HepG2 (cell line): ENCODE data around the gene MT1G. TPM values are rescaled to one million over a fixed set of nuclear protein-coding genes. Genes with fewer than 3 reads are reported as not detected.

Source experiments
- CEBPB ChIP-seq: IDR thresholded peaks from 2 replicates; pipeline ENCODE4 v1.6.1; 2011; ENCODE audit warnings: low read depth, low read length, improper control_type of control experiment, borderline replicate concordance
- GATAD1 ChIP-seq: IDR thresholded peaks from 2 replicates; pipeline ENCODE4 v1.6.1; 2016; ENCODE audit warnings: missing genetic modification reagents, missing compliant biosample characterization
- HDAC1 ChIP-seq: sonication (generic); formaldehyde crosslinking; IDR thresholded peaks from 2 replicates; pipeline ENCODE4 v1.5.1; 2020; ENCODE audit warnings: mild to moderate bottlenecking, missing genetic modification reagents
- HMG20B ChIP-seq: conservative IDR thresholded peaks from 2 replicates; pipeline ENCODE4 v1.6.1; 2016; ENCODE audit warnings: missing genetic modification reagents, missing compliant biosample characterization
- KDM1A ChIP-seq: IDR thresholded peaks from 2 replicates; pipeline ENCODE4 v1.6.1; 2016; ENCODE audit warnings: missing compliant biosample characterization
- KMT2B ChIP-seq: IDR thresholded peaks from 2 replicates; pipeline ENCODE4 v1.6.1; 2016; ENCODE audit warnings: missing genetic modification reagents, missing compliant biosample characterization
- MIER2 ChIP-seq: IDR thresholded peaks from 2 replicates; pipeline ENCODE4 v1.6.1; 2016; ENCODE audit warnings: missing biosample characterization, missing genetic modification reagents
- NFE2L2 ChIP-seq: fragments of 150-350 bp; IDR thresholded peaks from 2 replicates; pipeline ENCODE4 v1.6.1; 2014; ENCODE audit warnings: low read length
- PHB2 ChIP-seq: fragments of 450-650 bp; IDR thresholded peaks from 2 replicates; pipeline ENCODE4 v1.6.1; 2018; ENCODE audit not compliant: partially characterized antibody
- SP140L ChIP-seq: sonication (generic); formaldehyde crosslinking; IDR thresholded peaks from 2 replicates; pipeline ENCODE4 v1.4.0; 2020; ENCODE audit warnings: missing genetic modification reagents, borderline replicate concordance
- TRIM24 ChIP-seq: sonication (generic); formaldehyde crosslinking; IDR thresholded peaks from 2 replicates; pipeline ENCODE4 v1.8.0; 2022; ENCODE audit warnings: mild to moderate bottlenecking, missing genetic modification reagents
- ZFP1 ChIP-seq: IDR thresholded peaks from 2 replicates; pipeline ENCODE4 v1.6.1; 2016
- ZIK1 ChIP-seq: sonication (generic); formaldehyde crosslinking; IDR thresholded peaks from 2 replicates; pipeline ENCODE4 v1.5.0; 2020; ENCODE audit warnings: mild to moderate bottlenecking, low read depth, missing genetic modification reagents, borderline replicate concordance
- ZNF292 ChIP-seq: sonication (generic); formaldehyde crosslinking; IDR thresholded peaks from 2 replicates; pipeline ENCODE4 v1.8.1; 2022; ENCODE audit warnings: mild to moderate bottlenecking, low read depth, missing genetic modification reagents, borderline replicate concordance
- ZNF484 ChIP-seq: sonication (generic); formaldehyde crosslinking; IDR thresholded peaks from 2 replicates; pipeline ENCODE4 v1.5.1; 2020; ENCODE audit warnings: mild to moderate bottlenecking, low read depth, missing genetic modification reagents, borderline replicate concordance
- ZNF563 ChIP-seq: sonication (generic); formaldehyde crosslinking; IDR thresholded peaks from 2 replicates; pipeline ENCODE4 v1.8.0; 2022; ENCODE audit warnings: mild to moderate bottlenecking, moderate library complexity, missing genetic modification reagents
- ZNF619 ChIP-seq: sonication (generic); formaldehyde crosslinking; IDR thresholded peaks from 2 replicates; pipeline ENCODE4 v1.4.0; 2020; ENCODE audit warnings: mild to moderate bottlenecking, missing genetic modification reagents
- ZNF781 ChIP-seq: sonication (generic); formaldehyde crosslinking; IDR thresholded peaks from 2 replicates; pipeline ENCODE4 v1.5.1; 2020; ENCODE audit warnings: borderline replicate concordance, mild to moderate bottlenecking, missing genetic modification reagents; ENCODE audit errors: not compliant biosample characterization
- polyA plus RNA-seq, 8 experiments: library from polyadenylated mRNA; depleted of rRNA in 3 of 8; stranded (reverse) in 7 of 8; unstranded in 1 of 8; fragments of >200 nt; fragmentation: Illumina TruSeq in 4 of 8; extraction: Trizol in 4 of 8; gene quantifications; 2 replicates each; pipeline versions ENCODE4 v1.2.1 to v1.2.3, GENCODE V29; 2011 to 2016; ENCODE audit warnings: low read depth in 4 of 8, missing spikeins in 1 of 8, mixed read lengths in 1 of 8; ENCODE audit not compliant: insufficient read depth in 1 of 8
- total RNA-seq, 5 experiments: library from RNA; depleted of rRNA; stranded (reverse); fragments of >200 nt; fragmentation: Illumina TruSeq; extraction: Trizol; gene quantifications; 2 replicates each; pipeline ENCODE4 v1.2.3, GENCODE V29; 2016; ENCODE audit warnings: low read depth in 1 of 5
- TF ChIP-seq, protein P1 (sequence below): sonication (generic); formaldehyde crosslinking; IDR thresholded peaks from 2 replicates; pipeline ENCODE4 v1.8.0; 2022; ENCODE audit warnings: missing genetic modification reagents, mild to moderate bottlenecking, moderate library complexity, borderline replicate concordance
- TF ChIP-seq, protein P2 (sequence below): sonication (generic); formaldehyde crosslinking; IDR thresholded peaks from 2 replicates; pipeline ENCODE4 v1.5.1; 2020; ENCODE audit warnings: missing genetic modification reagents, mild to moderate bottlenecking, borderline replicate concordance
- TF ChIP-seq, protein P3 (sequence below): sonication (generic); formaldehyde crosslinking; IDR thresholded peaks from 2 replicates; pipeline ENCODE4 v1.8.0; 2022; ENCODE audit warnings: mild to moderate bottlenecking, missing genetic modification reagents; ENCODE audit not compliant: insufficient replicate concordance
- TF ChIP-seq, protein P4 (sequence below): sonication (generic); formaldehyde crosslinking; IDR thresholded peaks from 2 replicates; pipeline ENCODE4 v1.5.0; 2020; ENCODE audit warnings: mild to moderate bottlenecking, missing genetic modification reagents

Gene MT1G
- total and polyA plus RNA-seq, 2 of the 13 experiments (the other 11 are each of a cell fraction or from before 2014, with no cell fraction given) = 3.6 to 377 TPM

DNA sequence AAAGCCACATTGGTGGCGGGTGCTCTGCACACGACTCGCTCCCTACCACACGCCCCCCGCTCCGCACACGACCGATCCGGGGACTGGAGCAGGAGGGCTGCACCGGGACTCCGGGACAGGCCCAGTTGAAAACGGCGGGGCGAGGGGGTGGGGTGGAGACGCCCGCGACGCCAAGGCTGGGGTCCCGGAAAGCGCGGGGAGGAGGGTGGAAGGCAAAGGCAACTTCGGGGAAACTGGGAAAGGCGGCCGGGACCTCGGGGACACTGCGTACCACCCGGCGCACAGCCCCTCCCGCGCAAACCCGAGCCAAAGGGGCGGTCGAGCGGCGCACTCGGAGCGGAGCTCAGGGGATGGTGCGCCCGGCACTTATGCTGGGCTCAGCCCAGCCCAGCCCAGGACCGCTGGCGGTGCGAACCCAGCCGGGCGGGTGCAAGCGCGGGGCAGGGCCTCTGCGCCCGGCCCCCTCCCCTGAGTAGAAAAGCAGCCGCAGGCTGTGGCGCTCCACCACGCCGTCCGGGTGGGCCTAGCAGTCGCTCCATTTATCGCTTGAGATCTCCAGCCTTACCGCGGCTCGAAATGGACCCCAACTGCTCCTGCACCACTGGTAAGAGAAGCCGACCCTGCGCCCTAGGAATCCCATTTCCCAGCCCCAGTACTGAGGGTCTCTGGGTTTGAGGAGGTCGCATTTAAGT is 35.6 kb downstream of the MT1G start, which contains the start of gene MT1M (continued):
- TF ChIP-seq, protein P1, sequence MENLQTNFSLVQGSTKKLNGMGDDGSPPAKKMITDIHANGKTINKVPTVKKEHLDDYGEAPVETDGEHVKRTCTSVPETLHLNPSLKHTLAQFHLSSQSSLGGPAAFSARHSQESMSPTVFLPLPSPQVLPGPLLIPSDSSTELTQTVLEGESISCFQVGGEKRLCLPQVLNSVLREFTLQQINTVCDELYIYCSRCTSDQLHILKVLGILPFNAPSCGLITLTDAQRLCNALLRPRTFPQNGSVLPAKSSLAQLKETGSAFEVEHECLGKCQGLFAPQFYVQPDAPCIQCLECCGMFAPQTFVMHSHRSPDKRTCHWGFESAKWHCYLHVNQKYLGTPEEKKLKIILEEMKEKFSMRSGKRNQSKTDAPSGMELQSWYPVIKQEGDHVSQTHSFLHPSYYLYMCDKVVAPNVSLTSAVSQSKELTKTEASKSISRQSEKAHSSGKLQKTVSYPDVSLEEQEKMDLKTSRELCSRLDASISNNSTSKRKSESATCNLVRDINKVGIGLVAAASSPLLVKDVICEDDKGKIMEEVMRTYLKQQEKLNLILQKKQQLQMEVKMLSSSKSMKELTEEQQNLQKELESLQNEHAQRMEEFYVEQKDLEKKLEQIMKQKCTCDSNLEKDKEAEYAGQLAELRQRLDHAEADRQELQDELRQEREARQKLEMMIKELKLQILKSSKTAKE (CRISPR knock-in tag) = no peak
- TF ChIP-seq ZIK1 (CRISPR knock-in tag) (no peak), TRIM24 (no peak), CEBPB (no peak), SP140L (CRISPR knock-in tag) (no peak), KDM1A (CRISPR knock-in tag) (no peak), HMG20B (CRISPR knock-in tag) (no peak), ZNF484 (CRISPR knock-in tag) (no peak), ZNF781 (CRISPR knock-in tag) (peak; percentile 17), ZNF563 (CRISPR knock-in tag) (peak; percentile 46; the same call in 1 of the 2 replicates), ZNF292 (CRISPR knock-in tag) (0 out of 2 replicates have a peak, but pooled peaks have one; percentile 27), KMT2B (no peak), HDAC1 (CRISPR knock-in tag) (no peak), MIER2 (CRISPR knock-in tag) (no peak), GATAD1 (CRISPR knock-in tag) (0 out of 2 replicates have a peak, but pooled peaks have one; percentile 12), ZFP1 (CRISPR knock-in tag) (no peak), NFE2L2 (no peak), PHB2 (no peak), ZNF619 (CRISPR knock-in tag) (no peak)
- TF ChIP-seq, protein P2, sequence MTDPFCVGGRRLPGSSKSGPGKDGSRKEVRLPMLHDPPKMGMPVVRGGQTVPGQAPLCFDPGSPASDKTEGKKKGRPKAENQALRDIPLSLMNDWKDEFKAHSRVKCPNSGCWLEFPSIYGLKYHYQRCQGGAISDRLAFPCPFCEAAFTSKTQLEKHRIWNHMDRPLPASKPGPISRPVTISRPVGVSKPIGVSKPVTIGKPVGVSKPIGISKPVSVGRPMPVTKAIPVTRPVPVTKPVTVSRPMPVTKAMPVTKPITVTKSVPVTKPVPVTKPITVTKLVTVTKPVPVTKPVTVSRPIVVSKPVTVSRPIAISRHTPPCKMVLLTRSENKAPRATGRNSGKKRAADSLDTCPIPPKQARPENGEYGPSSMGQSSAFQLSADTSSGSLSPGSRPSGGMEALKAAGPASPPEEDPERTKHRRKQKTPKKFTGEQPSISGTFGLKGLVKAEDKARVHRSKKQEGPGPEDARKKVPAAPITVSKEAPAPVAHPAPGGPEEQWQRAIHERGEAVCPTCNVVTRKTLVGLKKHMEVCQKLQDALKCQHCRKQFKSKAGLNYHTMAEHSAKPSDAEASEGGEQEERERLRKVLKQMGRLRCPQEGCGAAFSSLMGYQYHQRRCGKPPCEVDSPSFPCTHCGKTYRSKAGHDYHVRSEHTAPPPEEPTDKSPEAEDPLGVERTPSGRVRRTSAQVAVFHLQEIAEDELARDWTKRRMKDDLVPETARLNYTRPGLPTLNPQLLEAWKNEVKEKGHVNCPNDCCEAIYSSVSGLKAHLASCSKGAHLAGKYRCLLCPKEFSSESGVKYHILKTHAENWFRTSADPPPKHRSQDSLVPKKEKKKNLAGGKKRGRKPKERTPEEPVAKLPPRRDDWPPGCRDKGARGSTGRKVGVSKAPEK (CRISPR knock-in tag) = peak; percentile 86; the same call in 1 of the 2 replicates
- TF ChIP-seq, protein P3, sequence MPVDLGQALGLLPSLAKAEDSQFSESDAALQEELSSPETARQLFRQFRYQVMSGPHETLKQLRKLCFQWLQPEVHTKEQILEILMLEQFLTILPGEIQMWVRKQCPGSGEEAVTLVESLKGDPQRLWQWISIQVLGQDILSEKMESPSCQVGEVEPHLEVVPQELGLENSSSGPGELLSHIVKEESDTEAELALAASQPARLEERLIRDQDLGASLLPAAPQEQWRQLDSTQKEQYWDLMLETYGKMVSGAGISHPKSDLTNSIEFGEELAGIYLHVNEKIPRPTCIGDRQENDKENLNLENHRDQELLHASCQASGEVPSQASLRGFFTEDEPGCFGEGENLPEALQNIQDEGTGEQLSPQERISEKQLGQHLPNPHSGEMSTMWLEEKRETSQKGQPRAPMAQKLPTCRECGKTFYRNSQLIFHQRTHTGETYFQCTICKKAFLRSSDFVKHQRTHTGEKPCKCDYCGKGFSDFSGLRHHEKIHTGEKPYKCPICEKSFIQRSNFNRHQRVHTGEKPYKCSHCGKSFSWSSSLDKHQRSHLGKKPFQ (CRISPR knock-in tag) = no peak
- TF ChIP-seq, protein P4, sequence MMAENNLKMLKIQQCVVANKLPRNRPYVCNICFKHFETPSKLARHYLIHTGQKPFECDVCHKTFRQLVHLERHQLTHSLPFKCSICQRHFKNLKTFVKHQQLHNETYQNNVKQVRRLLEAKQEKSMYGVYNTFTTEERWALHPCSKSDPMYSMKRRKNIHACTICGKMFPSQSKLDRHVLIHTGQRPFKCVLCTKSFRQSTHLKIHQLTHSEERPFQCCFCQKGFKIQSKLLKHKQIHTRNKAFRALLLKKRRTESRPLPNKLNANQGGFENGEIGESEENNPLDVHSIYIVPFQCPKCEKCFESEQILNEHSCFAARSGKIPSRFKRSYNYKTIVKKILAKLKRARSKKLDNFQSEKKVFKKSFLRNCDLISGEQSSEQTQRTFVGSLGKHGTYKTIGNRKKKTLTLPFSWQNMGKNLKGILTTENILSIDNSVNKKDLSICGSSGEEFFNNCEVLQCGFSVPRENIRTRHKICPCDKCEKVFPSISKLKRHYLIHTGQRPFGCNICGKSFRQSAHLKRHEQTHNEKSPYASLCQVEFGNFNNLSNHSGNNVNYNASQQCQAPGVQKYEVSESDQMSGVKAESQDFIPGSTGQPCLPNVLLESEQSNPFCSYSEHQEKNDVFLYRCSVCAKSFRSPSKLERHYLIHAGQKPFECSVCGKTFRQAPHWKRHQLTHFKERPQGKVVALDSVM = no peak
